A549 (cell line): Measurements from ENCODE around the gene TMEM259.

Experiments used
- JUN ChIP-seq, 2 experiments: fragments of >200 bp; sonication (Bioruptor Twin); formaldehyde crosslinking; IDR thresholded peaks; 2 replicates in 1 of 2; 3 replicates in 1 of 2; pipeline ENCODE4 v1.6.1; 2016 to 2017
- NFE2L2 ChIP-seq: fragments of 150-350 bp; conservative IDR thresholded peaks from 2 replicates; pipeline ENCODE4 v1.6.1; 2014; ENCODE audit warnings: low read length
- TF ChIP-seq, protein P1 (sequence below): fragments of >200 bp; sonication (Bioruptor Twin); formaldehyde crosslinking; IDR thresholded peaks from 3 replicates; pipeline ENCODE4 v1.5.1; 2016
- TF ChIP-seq, protein P2 (sequence below): IDR thresholded peaks from 2 replicates; pipeline ENCODE4 v1.6.1; 2012

DNA sequence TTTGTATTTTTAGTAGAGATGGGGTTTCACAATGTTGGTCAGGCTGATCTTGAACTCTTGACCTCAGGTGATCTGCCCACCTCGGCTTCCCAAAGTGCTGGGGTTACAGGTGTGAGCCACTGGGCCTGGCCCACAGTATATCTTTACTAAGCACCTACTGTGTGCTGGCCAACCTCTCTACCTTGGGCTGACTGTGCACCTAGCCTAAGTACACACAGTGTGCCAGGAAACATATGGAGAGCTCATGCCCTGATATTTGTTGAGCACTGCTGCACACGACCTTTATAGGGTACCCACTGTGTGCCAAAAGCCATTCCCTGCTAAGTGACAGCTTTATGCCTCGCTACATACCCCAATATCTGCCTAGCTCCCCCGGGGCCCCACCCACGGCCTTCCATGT is 39.8 kb upstream of the TMEM259 start:
- TF ChIP-seq, protein P1, sequence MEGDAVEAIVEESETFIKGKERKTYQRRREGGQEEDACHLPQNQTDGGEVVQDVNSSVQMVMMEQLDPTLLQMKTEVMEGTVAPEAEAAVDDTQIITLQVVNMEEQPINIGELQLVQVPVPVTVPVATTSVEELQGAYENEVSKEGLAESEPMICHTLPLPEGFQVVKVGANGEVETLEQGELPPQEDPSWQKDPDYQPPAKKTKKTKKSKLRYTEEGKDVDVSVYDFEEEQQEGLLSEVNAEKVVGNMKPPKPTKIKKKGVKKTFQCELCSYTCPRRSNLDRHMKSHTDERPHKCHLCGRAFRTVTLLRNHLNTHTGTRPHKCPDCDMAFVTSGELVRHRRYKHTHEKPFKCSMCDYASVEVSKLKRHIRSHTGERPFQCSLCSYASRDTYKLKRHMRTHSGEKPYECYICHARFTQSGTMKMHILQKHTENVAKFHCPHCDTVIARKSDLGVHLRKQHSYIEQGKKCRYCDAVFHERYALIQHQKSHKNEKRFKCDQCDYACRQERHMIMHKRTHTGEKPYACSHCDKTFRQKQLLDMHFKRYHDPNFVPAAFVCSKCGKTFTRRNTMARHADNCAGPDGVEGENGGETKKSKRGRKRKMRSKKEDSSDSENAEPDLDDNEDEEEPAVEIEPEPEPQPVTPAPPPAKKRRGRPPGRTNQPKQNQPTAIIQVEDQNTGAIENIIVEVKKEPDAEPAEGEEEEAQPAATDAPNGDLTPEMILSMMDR: no peak
- TF ChIP-seq, protein P2, sequence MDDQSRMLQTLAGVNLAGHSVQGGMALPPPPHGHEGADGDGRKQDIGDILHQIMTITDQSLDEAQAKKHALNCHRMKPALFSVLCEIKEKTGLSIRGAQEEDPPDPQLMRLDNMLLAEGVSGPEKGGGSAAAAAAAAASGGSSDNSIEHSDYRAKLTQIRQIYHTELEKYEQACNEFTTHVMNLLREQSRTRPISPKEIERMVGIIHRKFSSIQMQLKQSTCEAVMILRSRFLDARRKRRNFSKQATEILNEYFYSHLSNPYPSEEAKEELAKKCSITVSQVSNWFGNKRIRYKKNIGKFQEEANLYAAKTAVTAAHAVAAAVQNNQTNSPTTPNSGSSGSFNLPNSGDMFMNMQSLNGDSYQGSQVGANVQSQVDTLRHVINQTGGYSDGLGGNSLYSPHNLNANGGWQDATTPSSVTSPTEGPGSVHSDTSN: no peak
- TF ChIP-seq NFE2L2: no peak
- TF ChIP-seq JUN (IDR thresholded peaks at IDR 0.05): no peak
